Activated naive CD8-positive, alpha-beta T cell treated with anti-CD3 and anti-CD28 coated beads for 36 hours (primary cell): ENCODE data around the gene RBM20. TPM values are rescaled to one million over a fixed set of nuclear protein-coding genes. Genes with fewer than 3 reads are reported as not detected.

Source experiments
- DNase-seq: peaks from one replicate; pipeline ENCODE4 v3.0.0; 2021
- H3K27ac Mint-ChIP-seq: one replicate; pipeline ENCODE4 v1.8.0; 2022; ENCODE audit warnings: mild to moderate bottlenecking, moderate library complexity, mixed read lengths
- H3K27me3 Mint-ChIP-seq: one replicate; pipeline ENCODE4 v1.8.0; 2022; ENCODE audit warnings: mild to moderate bottlenecking, mixed read lengths
- H3K36me3 Mint-ChIP-seq: one replicate; pipeline ENCODE4 v1.8.0; 2021; ENCODE audit warnings: mild to moderate bottlenecking, mixed read lengths
- H3K4me1 Mint-ChIP-seq: one replicate; pipeline ENCODE4 v1.8.0; 2021; ENCODE audit warnings: mixed read lengths
- H3K4me3 Mint-ChIP-seq: one replicate; pipeline ENCODE4 v1.8.0; 2022; ENCODE audit warnings: mild to moderate bottlenecking, moderate library complexity, mixed read lengths
- H3K9me3 Mint-ChIP-seq: one replicate; pipeline ENCODE4 v1.8.0; 2022; ENCODE audit warnings: mixed read lengths
- total RNA-seq, 2 experiments: library from RNA; stranded (reverse); gene quantifications; one replicate each; pipeline ENCODE4 v1.2.3, GENCODE V29; 2021

Gene RBM20
- total RNA-seq, 2 experiments from 2014 or later = 0.42 to 0.45 TPM

DNA sequence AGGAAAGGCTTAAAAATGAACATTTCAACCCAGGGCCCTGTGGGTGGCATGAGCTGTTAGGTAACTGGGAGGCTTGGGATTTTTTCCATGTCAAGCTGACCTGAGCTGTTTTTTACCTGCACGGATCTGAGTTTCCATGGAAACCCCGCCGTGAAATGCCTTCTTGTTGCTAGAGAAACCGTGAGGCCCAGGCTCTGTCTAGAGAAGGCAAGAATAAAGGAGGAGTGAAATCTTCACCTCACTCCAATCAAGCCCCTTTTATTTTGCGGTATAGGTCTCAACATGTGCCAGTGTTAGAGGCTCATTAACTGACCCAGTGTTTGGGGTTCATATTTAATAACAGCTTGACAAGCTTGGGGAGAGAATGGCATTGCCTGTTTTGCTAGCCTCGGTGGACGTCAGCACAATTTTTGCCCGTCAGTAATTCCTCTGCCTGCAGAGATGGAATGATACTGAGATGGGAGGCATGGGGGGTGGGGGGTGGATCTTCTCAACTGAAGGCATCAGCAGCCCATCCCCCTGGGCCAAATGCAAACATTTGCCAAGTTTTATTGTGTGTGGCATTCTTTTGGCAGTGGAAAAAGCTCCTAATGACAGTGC lies 178.7 kb downstream of the RBM20 start:
- no peak overlapping the region for H3K4me3 Mint-ChIP-seq
- H3K9me3 Mint-ChIP-seq = no peaks in the 10 kb centered on the region
- no peaks in the 10 kb centered on the region for H3K36me3 Mint-ChIP-seq
- H3K4me1 Mint-ChIP-seq = peaks cover 13% of the 10 kb centered on the region
- no peaks in the 10 kb centered on the region for H3K27me3 Mint-ChIP-seq
- DNase-seq = no peak
- no peak overlapping the region for H3K27ac Mint-ChIP-seq

DNA sequence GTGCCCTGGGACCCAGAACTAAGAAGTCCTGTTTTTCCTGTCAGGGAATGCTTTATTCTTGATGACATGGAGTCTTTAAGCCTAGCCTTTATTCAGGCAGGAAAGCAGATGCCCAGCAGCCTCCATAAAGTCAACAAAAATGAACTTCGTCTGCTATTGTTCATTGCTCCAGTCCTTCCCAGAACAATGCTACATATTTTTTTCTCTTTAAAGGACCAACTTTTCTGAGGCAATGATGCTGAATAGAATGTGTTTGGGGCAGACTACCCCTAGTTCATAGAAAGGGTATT lies 180.0 kb downstream of the RBM20 start:
- Mint-ChIP-seq H3K36me3 (no peaks in the 10 kb centered on the region), H3K27me3 (no peaks in the 10 kb centered on the region), H3K27ac (no peak overlapping the region), H3K4me1 (peaks cover 8% of the 10 kb centered on the region), H3K4me3 (no peak overlapping the region), H3K9me3 (no peaks in the 10 kb centered on the region)
- no peak for DNase-seq

DNA sequence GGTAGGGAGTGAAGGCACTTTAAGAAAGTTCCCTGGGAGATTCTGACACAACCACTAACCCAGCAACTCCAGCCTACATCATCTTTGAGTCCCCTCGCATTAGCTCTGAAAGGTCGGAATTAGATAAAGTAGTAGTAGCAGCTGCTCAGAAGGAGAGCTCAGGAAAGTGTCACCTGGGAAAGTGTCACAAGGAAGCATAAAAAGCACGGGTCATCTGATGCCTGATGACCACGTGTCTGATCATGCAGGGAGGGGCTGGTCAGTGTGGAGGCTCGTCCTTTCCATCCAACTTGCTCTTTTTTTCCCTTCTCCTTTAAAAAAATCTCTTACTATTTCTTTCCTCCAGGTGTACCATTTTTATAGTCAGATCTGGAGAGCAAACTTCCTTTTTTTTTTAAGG lies 180.5 kb downstream of the RBM20 start:
- no peaks in the 10 kb centered on the region for H3K27me3 Mint-ChIP-seq
- H3K4me1 Mint-ChIP-seq = peaks cover 6% of the 10 kb centered on the region
- H3K4me3 Mint-ChIP-seq = no peak overlapping the region
- no peak overlapping the region for H3K27ac Mint-ChIP-seq
- H3K9me3 Mint-ChIP-seq = no peaks in the 10 kb centered on the region
- no peaks in the 10 kb centered on the region for H3K36me3 Mint-ChIP-seq
- no peak for DNase-seq

DNA sequence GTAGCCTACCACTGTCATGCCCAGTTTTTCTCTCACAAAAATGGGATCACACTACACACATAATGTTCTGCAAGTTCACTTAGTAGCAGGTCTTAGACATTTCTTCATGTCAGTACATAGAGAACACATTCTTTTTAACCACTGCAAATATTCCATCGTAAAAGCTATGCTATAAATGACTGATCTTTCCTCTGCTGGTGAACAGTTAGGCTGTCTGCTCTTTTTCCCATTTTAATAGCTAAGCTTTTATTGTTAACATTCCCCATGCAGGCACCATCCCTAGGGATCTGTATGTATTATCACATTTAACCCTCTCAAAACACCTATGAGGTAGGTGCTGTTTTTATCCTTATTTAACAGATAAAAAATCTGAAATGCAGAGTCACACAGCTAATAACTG lies 181.4 kb downstream of the RBM20 start:
- DNase-seq = no peak
- H3K4me3 Mint-ChIP-seq = no peak overlapping the region
- H3K27me3 Mint-ChIP-seq = no peaks in the 10 kb centered on the region
- no peak overlapping the region for H3K27ac Mint-ChIP-seq
- peaks cover 6% of the 10 kb centered on the region for H3K4me1 Mint-ChIP-seq
- H3K9me3 Mint-ChIP-seq = no peaks in the 10 kb centered on the region
- H3K36me3 Mint-ChIP-seq = no peaks in the 10 kb centered on the region

DNA sequence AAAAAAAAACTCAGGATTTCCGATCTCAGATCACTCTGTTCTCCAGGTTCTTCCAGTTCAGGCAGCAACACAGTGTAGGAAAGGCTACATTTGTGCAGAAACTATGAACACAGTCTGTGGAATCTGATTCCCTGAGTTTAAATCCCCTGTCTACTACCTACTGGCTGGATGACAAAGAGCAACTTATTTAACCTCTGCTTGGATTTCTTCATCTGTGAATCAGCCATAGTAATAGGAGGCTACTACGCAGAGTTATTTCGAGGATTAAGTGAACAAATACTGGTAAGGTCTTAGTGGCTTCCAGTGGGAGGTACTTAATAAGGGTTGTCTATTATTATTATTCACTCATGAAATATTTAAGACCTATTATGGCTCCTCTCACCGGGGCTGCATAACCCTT lies 183.3 kb downstream of the RBM20 start:
- Mint-ChIP-seq H3K27ac (no peak overlapping the region), H3K4me1 (peaks cover 4% of the 10 kb centered on the region), H3K9me3 (no peaks in the 10 kb centered on the region), H3K4me3 (no peak overlapping the region), H3K36me3 (no peaks in the 10 kb centered on the region), H3K27me3 (no peaks in the 10 kb centered on the region)
- no peak for DNase-seq

DNA sequence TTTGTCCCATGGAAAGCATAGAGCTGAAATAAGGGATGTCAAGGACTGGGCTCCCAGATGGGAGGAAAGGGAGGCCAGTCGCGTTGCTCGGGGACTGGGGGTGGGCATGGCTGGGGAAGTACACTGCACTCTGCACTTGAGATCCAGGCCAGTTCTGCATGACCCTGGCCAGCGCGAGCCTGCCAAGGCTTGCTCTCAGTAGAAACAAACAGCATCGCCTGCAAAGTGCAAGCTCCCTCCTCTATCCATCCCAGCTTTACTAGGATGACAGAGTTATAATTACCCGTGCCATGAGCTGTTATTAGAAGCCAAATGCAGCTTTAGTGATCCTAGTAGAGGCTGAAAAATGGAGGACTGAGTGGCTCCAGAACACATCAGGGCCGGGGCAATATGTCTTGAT lies 183.7 kb downstream of the RBM20 start:
- Mint-ChIP-seq H3K4me1 (peaks cover 4% of the 10 kb centered on the region), H3K36me3 (no peaks in the 10 kb centered on the region), H3K27me3 (no peaks in the 10 kb centered on the region), H3K9me3 (no peaks in the 10 kb centered on the region), H3K4me3 (no peak overlapping the region), H3K27ac (no peak overlapping the region)
- DNase-seq = no peak

DNA sequence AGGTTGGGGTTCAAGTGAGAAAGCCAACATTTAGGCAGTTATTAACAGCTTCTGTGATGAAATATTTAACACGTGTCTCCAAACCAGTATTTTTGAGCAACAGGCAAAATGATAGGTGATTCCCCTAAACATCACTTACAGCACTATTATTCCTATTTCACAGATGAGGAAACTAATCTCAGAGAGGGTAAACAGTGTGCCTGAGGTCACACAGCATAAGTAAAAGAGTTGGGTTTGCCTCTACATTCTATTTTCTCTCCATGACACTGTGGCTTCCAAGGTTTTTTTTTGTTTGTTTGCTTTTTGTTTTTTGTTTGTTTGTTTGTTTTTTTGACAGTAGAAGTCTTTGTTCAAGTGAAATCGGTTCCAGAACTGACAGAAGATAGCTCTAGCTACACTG lies 184.4 kb downstream of the RBM20 start:
- Mint-ChIP-seq H3K9me3 (no peaks in the 10 kb centered on the region), H3K4me1 (peaks cover 7% of the 10 kb centered on the region), H3K27me3 (no peaks in the 10 kb centered on the region), H3K4me3 (no peak overlapping the region), H3K36me3 (no peaks in the 10 kb centered on the region), H3K27ac (no peak overlapping the region)
- no peak for DNase-seq

DNA sequence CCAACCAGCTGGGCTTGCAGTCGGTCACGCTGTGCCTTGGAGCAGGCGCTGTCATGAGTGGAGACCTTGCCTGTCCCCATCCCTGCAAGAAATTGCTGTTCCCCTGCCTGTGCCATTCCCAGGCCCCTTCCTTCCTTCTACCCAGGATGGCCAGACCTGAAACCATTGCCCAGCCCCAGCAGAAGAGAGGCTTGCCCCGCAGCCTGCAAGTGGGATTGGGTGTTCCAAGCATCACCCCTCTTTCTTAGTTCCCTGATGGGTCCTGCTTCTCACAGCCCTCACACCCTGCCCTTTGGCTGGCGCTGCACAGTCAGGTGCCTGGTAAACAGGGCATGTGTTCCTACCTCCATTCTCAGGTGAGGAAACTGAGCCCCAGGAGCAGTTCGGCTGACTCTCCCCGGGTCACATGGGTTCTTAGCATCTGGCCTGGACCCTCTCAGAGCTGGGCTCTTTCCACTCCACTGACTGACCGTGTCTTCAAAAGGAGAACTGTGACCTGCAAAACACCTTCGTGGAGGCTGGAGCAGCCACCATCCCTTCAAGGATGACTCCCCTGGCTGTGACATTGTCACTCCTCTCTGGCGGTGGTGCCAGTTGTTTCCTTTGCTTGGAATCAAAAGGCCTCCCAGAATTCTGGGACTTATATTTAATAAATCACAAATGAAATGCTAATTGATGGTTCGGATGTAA lies 185.7 kb downstream of the RBM20 start:
- Mint-ChIP-seq H3K27ac (no peak overlapping the region), H3K4me3 (no peak overlapping the region), H3K36me3 (peaks cover 3% of the 10 kb centered on the region), H3K27me3 (no peaks in the 10 kb centered on the region), H3K4me1 (peaks cover 16% of the 10 kb centered on the region), H3K9me3 (no peaks in the 10 kb centered on the region)
- DNase-seq = no peak

DNA sequence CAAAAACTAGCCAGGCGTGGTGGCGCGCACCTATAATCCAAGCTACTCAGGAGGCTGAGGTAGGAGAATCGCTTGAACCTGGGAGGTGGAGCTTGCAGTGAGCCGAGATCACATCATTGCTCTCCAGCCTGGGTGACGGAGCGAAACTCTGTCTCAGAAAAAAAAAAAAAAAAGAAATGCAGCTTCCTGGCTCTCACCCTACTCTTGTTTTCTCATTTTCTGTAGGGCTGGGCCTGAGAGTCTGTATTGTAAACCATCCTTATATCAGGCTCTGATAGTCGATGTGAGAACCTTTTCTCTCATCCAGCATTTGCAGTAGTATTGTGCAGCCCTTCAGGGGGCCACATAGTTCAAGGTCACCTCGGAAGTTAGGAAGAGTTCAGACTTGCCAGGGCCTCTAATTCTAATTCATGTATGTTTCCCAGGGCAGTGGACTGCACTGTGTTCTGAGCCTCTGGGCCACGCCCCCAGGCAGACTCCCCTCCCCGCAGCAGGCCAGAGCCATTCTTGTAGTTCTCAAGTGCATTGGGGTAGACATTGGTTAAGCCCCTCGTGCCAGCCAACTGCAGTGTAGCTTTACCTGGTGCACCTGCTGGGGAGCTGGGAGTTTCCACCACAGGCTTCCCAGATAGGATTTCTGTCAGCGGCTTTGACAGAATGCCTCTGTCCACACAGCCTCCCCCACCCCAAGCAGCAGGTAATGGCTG lies 189.3 kb downstream of the RBM20 start:
- H3K27me3 Mint-ChIP-seq = no peaks in the 10 kb centered on the region
- H3K4me1 Mint-ChIP-seq = peaks cover 42% of the 10 kb centered on the region
- no peaks in the 10 kb centered on the region for H3K9me3 Mint-ChIP-seq
- H3K27ac Mint-ChIP-seq = peak overlapping the region; percentile 19
- peaks cover 3% of the 10 kb centered on the region for H3K36me3 Mint-ChIP-seq
- DNase-seq = no peak
- no peak overlapping the region for H3K4me3 Mint-ChIP-seq

DNA sequence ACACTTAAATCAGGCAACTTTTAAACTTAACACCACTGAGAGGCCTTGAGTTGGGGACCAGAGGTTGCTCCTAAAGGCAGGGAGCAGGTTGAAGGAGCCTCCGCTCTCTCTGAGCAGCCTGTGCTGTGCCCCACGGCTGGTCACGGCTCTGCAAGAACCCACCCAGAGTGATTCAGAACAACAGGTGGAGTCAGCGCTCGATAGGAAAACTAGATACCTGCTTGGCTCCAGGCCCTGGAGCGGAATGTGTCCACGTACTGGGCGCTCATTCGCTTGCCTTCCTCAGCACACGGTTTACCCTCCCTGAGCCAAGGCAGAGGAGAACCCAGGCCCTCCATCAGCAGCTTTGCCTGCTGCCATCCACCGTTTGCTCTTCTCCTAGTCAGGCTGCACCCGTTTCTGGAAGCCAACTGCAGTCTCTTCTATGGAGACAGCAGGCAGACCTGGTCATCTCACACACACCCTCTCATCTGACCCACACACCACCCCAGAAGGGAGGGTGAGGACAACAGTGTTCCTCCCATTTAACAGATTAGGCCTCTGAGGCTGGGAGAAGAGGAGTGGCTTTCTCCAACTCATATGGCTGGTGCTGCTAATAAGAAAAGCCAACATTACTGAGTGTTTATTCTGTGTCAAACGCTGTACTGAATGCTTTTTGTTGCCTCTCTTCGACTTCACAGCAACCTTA lies 189.9 kb downstream of the RBM20 start:
- H3K27ac Mint-ChIP-seq = peak overlapping the region; percentile 76
- no peaks in the 10 kb centered on the region for H3K27me3 Mint-ChIP-seq
- DNase-seq = no peak
- peaks cover 42% of the 10 kb centered on the region for H3K4me1 Mint-ChIP-seq
- H3K9me3 Mint-ChIP-seq = no peaks in the 10 kb centered on the region
- peaks cover 3% of the 10 kb centered on the region for H3K36me3 Mint-ChIP-seq
- H3K4me3 Mint-ChIP-seq = no peak overlapping the region

DNA sequence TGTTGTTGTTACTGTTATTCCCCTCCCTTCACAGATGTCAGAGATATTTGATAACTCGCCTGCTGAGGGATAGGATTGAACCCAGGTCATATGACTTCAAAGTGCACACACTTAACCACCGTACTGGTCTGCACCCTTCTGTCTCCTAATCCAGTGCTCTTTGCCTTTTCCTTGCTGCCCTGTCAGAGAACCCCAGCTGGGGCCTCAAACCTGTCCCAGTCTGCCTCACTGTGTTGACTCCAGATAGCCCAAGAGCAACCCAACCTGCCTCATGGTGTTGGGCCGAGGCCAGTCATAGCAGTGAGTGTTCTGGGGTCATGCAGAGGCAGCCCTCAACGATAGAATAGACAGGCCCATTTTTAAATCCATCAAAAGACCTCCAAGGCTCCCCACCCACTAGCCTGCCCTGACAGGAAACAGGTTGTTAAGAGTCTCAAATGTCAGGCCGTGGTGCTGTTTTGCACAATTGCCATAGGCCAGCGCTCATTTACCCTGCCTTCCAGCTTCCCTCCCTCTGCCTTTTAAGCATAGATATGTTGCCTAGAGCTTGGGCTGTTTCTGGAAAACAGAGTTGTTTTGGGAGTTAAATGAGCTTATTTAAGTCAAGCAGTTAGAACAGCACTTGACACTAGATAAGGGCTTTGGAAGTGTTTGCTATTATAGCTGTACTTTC lies 190.6 kb downstream of the RBM20 start:
- peak; percentile 38 for DNase-seq
- Mint-ChIP-seq H3K36me3 (peaks cover 3% of the 10 kb centered on the region), H3K4me1 (peaks cover 42% of the 10 kb centered on the region), H3K27ac (peak overlapping the region; percentile 76), H3K9me3 (no peaks in the 10 kb centered on the region), H3K4me3 (peak overlapping the region; percentile 1), H3K27me3 (no peaks in the 10 kb centered on the region)

DNA sequence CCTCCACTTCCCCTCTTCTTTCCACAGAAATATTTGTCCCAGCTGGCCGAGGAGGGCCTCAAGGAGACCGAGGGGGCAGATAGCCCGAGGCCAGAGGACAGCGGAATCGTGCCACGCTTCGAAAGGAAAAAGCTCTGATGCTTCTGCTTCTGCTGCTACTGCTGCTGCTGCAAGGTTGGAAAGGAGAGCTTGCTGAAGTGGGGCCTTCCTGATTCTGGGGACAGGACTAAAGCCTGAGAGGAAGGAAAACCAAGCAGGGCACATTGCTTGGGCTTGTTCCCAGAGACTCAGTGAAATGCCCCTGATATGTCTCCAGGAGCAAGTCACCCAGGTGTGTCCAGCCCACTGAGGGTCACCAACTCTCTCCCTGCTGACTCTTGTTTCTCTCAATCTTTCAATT lies 191.7 kb downstream of the RBM20 start:
- H3K27ac Mint-ChIP-seq = peak overlapping the region; percentile 70
- H3K4me3 Mint-ChIP-seq = no peak overlapping the region
- no peaks in the 10 kb centered on the region for H3K9me3 Mint-ChIP-seq
- no peaks in the 10 kb centered on the region for H3K27me3 Mint-ChIP-seq
- peaks cover 3% of the 10 kb centered on the region for H3K36me3 Mint-ChIP-seq
- no peak for DNase-seq
- peaks cover 42% of the 10 kb centered on the region for H3K4me1 Mint-ChIP-seq

DNA sequence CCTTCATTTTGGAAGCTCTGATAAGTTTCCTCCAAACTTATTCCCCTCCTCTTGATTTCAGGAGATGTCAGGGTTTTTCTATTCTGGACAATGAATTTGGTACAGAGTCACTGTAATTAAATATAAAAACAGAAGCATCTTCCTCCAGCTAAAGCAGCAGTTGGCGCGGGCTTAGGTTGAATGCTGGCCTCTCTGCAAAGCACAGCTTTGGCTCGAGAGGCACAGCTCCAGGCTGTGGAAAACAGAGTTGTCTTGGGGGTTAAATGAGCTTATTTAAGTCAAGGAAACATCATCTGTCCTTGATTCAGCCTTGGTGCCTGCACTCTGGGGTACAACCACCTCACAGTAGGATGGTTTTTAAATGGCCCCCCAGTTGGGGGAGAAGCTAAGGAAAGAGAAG lies 192.6 kb downstream of the RBM20 start:
- no peak for DNase-seq
- Mint-ChIP-seq H3K27me3 (no peaks in the 10 kb centered on the region), H3K4me3 (no peak overlapping the region), H3K9me3 (no peaks in the 10 kb centered on the region), H3K4me1 (peaks cover 46% of the 10 kb centered on the region), H3K36me3 (peaks cover 3% of the 10 kb centered on the region), H3K27ac (no peak overlapping the region)

DNA sequence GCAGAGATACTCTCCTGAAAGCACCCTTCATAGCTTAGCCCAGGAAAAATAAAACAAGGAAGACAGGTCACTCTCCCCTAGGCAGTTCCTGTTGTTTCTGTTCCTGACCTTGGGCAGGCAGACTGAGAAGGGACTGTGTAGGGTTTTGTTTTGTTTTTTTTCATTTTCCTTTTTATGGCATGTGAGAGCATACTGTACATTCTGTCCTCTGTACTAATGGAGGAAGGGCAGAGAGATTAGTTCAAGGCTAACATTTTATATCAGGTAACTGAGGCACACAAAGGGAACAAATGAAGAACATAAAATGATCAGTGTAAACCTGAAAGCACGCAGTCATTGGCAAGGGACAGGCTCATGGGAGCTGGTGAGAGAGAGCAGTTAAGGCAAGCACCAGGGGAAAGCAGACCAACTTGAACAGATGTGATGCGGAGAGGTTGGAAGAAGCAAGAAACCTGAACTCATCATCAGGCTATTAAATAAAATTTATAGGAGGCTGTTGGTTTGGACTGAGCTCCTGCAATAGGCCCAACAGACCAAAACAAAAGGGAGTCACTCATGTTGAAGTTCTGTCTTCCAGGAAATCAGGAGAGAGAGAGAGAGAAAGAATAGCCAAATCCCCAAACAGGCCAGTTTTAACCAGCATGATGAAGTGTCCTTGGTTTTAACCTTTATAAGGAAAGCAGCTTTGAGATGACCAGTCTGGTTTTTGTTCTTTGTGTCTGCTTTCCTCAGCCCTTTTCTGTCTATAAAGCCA lies 193.5 kb downstream of the RBM20 start:
- H3K27ac Mint-ChIP-seq = peak overlapping the region; percentile 2
- peaks cover 3% of the 10 kb centered on the region for H3K36me3 Mint-ChIP-seq
- no peaks in the 10 kb centered on the region for H3K27me3 Mint-ChIP-seq
- H3K9me3 Mint-ChIP-seq = no peaks in the 10 kb centered on the region
- H3K4me1 Mint-ChIP-seq = peaks cover 55% of the 10 kb centered on the region
- no peak overlapping the region for H3K4me3 Mint-ChIP-seq
- DNase-seq = no peak
